WTC11 (cell line): Measurements from ENCODE around the gene GALNT18. TPM values are rescaled to one million over a fixed set of nuclear protein-coding genes. Genes with fewer than 3 reads are reported as not detected.

ENCODE experiments used
- ATAC-seq: fragments of 200-7000 bp; cut with Tn5 transposase; 2 replicates; pipeline ENCODE4 v1.10.0; 2021; ENCODE audit warnings: mild to moderate bottlenecking, moderate library complexity
- CTCF ChIA-PET: fragments of 300-600 bp; sonication (Branson Sonifier 250); formaldehyde crosslinking; loops from one replicate; lab custom pipeline; 2021; ENCODE audit warnings: antibody characterized with exemption; lab: Charles Lee
- POLR2A ChIA-PET: fragments of 350-600 bp; sonication (Branson Sonifier 250); formaldehyde crosslinking; loops from one replicate; lab custom pipeline; 2021; ENCODE audit warnings: antibody characterized with exemption; lab: Charles Lee
- DNase-seq: peaks from one replicate; pipeline ENCODE4 v3.0.0; 2021; ENCODE audit warnings: low spot score
- H3K27ac Mint-ChIP-seq: 2 replicates; pipeline ENCODE4 v1.8.0; 2021; ENCODE audit warnings: mixed read lengths
- H3K27me3 Mint-ChIP-seq: 2 replicates; pipeline ENCODE4 v1.8.0; 2021; ENCODE audit warnings: low read depth, mild to moderate bottlenecking, moderate library complexity, mixed read lengths
- H3K36me3 Mint-ChIP-seq: 2 replicates; pipeline ENCODE4 v1.8.0; 2021; ENCODE audit warnings: mixed read lengths
- H3K4me1 Mint-ChIP-seq: 2 replicates; pipeline ENCODE4 v1.8.0; 2022; ENCODE audit warnings: mixed read lengths
- H3K4me3 Mint-ChIP-seq: 2 replicates; pipeline ENCODE4 v1.8.0; 2021; ENCODE audit warnings: mild to moderate bottlenecking, moderate library complexity, mixed read lengths
- H3K9me3 Mint-ChIP-seq: 2 replicates; pipeline ENCODE4 v1.8.0; 2021; ENCODE audit warnings: mixed read lengths
- GABPB1 ChIP-seq: sonication (generic); formaldehyde crosslinking; IDR thresholded peaks from 2 replicates; pipeline ENCODE4 v1.8.1; 2023; ENCODE audit warnings: mild to moderate bottlenecking, missing genetic modification reagents
- HMGA2 ChIP-seq: fragments of 250-450 bp; sonication (Bioruptor Pico); IDR thresholded peaks from 2 replicates; pipeline ENCODE4 v1.4.0; 2021; ENCODE audit warnings: mild to moderate bottlenecking, moderate library complexity
- JAZF1 ChIP-seq: fragments of 250-450 bp; sonication (Bioruptor Pico); IDR thresholded peaks from 2 replicates; pipeline ENCODE4 v1.9.0; 2021; ENCODE audit warnings: moderate library complexity, mild to moderate bottlenecking, inconsistent platforms
- NFE2L1 ChIP-seq: sonication (generic); formaldehyde crosslinking; IDR thresholded peaks from 2 replicates; pipeline ENCODE4 v1.8.1; 2023; ENCODE audit warnings: missing genetic modification reagents
- NR2C2 ChIP-seq: sonication (generic); formaldehyde crosslinking; IDR thresholded peaks from 2 replicates; pipeline ENCODE4 v1.8.0; 2022; ENCODE audit warnings: mild to moderate bottlenecking, missing genetic modification reagents
- PRRX2 ChIP-seq: fragments of 250-450 bp; sonication (Bioruptor Pico); IDR thresholded peaks from 2 replicates; pipeline ENCODE4 v1.8.0; 2021; ENCODE audit warnings: mild to moderate bottlenecking
- RELA ChIP-seq: sonication (generic); formaldehyde crosslinking; IDR thresholded peaks from 2 replicates; pipeline ENCODE4 v1.8.1; 2022; ENCODE audit warnings: missing genetic modification reagents, mild to moderate bottlenecking, borderline replicate concordance
- SOX15 ChIP-seq: fragments of 250-450 bp; sonication (Bioruptor Pico); IDR thresholded peaks from 2 replicates; pipeline ENCODE4 v1.9.0; 2021; ENCODE audit warnings: mild to moderate bottlenecking
- ZNF219 ChIP-seq: sonication (generic); formaldehyde crosslinking; IDR thresholded peaks from 2 replicates; pipeline ENCODE4 v1.8.0; 2023; ENCODE audit warnings: missing genetic modification reagents, mild to moderate bottlenecking, borderline replicate concordance
- ZNF671 ChIP-seq: fragments of 250-450 bp; sonication (Bioruptor Pico); IDR thresholded peaks from 2 replicates; pipeline ENCODE4 v1.8.0; 2021; ENCODE audit warnings: mild to moderate bottlenecking
- total RNA-seq: library from RNA; stranded (reverse); gene quantifications from 3 replicates; pipeline ENCODE4 v1.2.3, GENCODE V29; 2021
- TF ChIP-seq, protein P1 (sequence below): fragments of 250-450 bp; sonication (Bioruptor Pico); IDR thresholded peaks from 2 replicates; pipeline ENCODE4 v1.9.0; 2021; ENCODE audit warnings: mild to moderate bottlenecking
- TF ChIP-seq, protein P2 (sequence below): sonication (generic); formaldehyde crosslinking; IDR thresholded peaks from 2 replicates; pipeline ENCODE4 v1.8.1; 2023; ENCODE audit warnings: mild to moderate bottlenecking, missing genetic modification reagents, moderate library complexity
- TF ChIP-seq, protein P3 (sequence below): sonication (generic); formaldehyde crosslinking; conservative IDR thresholded peaks from 2 replicates; pipeline ENCODE4 v1.8.1; 2022; ENCODE audit warnings: mild to moderate bottlenecking, missing genetic modification reagents
- TF ChIP-seq, protein P4 (sequence below): sonication (generic); formaldehyde crosslinking; IDR thresholded peaks from 2 replicates; pipeline ENCODE4 v1.8.0; 2023; ENCODE audit warnings: missing genetic modification reagents
- TF ChIP-seq, protein P5 (sequence below): sonication (generic); formaldehyde crosslinking; IDR thresholded peaks from 2 replicates; pipeline ENCODE4 v1.8.1; 2023; ENCODE audit warnings: mild to moderate bottlenecking, missing genetic modification reagents, moderate library complexity
- TF ChIP-seq, protein P6 (sequence below): sonication (generic); formaldehyde crosslinking; IDR thresholded peaks from 2 replicates; pipeline ENCODE4 v1.8.0; 2022; ENCODE audit warnings: mild to moderate bottlenecking, missing genetic modification reagents
- TF ChIP-seq, protein P7 (sequence below): sonication (generic); formaldehyde crosslinking; IDR thresholded peaks from 2 replicates; pipeline ENCODE4 v1.8.1; 2023; ENCODE audit warnings: mild to moderate bottlenecking, missing genetic modification reagents, borderline replicate concordance
- TF ChIP-seq, protein P8 (sequence below): sonication (generic); formaldehyde crosslinking; IDR thresholded peaks from 2 replicates; pipeline ENCODE4 v1.8.0; 2022; ENCODE audit warnings: mild to moderate bottlenecking, missing genetic modification reagents
- TF ChIP-seq, protein P9 (sequence below): fragments of 250-450 bp; sonication (Bioruptor Pico); IDR thresholded peaks from 2 replicates; pipeline ENCODE4 v1.8.0; 2021; ENCODE audit warnings: mild to moderate bottlenecking

The GALNT18 gene
- total RNA-seq, 1 experiment from 2014 or later: 5.0 TPM

DNA sequence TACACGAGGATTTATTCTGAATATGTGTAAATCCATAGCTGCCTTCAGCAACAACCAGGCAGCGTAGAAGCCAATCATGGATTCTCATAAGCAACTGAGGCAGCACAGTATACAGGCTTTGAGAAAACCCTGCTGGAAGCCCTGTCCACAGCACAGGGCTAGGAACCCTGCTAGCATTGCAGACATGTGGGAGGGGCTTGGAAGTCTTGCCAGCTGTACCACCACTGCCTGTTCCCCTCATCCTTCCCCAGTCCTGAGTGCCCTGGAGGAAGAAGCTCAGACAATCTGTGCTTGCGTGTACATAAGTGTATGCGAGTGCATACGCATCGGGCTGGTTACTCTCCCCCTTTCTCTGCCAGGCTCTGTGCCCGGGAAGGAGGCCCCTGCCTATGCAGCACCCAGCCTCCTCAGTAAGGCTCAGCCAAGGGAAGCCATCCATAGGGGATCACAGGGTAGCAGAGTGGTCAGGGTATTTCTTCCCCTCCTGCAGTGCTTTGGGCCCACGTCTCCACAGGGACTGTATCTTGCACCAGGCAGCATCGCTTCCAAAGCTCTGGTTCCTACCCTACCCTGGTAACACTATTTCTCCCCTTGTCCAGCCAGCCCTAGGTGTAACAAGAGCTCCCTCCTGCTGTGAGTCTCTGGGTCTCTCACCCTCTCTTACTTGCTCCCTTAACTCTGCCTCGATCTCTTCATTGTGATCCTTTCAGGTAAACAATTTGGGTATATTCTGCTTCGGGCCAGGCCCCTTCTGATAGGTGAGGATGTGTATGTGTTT is 90.5 kb downstream of the GALNT18 start:
- Mint-ChIP-seq H3K9me3 (no peaks in the 10 kb centered on the region), H3K27ac (no peak overlapping the region), H3K36me3 (no peaks in the 10 kb centered on the region), H3K4me3 (no peak overlapping the region)
- no peak for DNase-seq
- ChIA-PET CTCF (interaction anchor here (1.4 kb wide), 1 partner anchor 12 kb away, joined by 4 read pairs; no protein-coding TSS in a partner anchor), POLR2A (no interaction called here)
- no peak for ATAC-seq
- TF ChIP-seq HMGA2 (no peak), RELA (no peak), NFE2L1 (CRISPR knock-in tag) (no peak), ZNF671 (CRISPR knock-in tag) (no peak), GABPB1 (CRISPR knock-in tag) (no peak), PRRX2 (CRISPR knock-in tag) (no peak), NR2C2 (CRISPR knock-in tag) (no peak), SOX15 (CRISPR knock-in tag) (no peak), JAZF1 (CRISPR knock-in tag) (no peak), ZNF219 (no peak)
- TF ChIP-seq, protein P1, sequence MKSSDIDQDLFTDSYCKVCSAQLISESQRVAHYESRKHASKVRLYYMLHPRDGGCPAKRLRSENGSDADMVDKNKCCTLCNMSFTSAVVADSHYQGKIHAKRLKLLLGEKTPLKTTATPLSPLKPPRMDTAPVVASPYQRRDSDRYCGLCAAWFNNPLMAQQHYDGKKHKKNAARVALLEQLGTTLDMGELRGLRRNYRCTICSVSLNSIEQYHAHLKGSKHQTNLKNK (CRISPR knock-in tag): no peak
- TF ChIP-seq, protein P2, sequence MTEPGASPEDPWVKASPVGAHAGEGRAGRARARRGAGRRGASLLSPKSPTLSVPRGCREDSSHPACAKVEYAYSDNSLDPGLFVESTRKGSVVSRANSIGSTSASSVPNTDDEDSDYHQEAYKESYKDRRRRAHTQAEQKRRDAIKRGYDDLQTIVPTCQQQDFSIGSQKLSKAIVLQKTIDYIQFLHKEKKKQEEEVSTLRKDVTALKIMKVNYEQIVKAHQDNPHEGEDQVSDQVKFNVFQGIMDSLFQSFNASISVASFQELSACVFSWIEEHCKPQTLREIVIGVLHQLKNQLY (CRISPR knock-in tag): no peak
- TF ChIP-seq, protein P3, sequence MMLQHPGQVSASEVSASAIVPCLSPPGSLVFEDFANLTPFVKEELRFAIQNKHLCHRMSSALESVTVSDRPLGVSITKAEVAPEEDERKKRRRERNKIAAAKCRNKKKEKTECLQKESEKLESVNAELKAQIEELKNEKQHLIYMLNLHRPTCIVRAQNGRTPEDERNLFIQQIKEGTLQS: no peak
- TF ChIP-seq, protein P4, sequence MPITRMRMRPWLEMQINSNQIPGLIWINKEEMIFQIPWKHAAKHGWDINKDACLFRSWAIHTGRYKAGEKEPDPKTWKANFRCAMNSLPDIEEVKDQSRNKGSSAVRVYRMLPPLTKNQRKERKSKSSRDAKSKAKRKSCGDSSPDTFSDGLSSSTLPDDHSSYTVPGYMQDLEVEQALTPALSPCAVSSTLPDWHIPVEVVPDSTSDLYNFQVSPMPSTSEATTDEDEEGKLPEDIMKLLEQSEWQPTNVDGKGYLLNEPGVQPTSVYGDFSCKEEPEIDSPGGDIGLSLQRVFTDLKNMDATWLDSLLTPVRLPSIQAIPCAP (CRISPR knock-in tag): no peak
- TF ChIP-seq, protein P5, sequence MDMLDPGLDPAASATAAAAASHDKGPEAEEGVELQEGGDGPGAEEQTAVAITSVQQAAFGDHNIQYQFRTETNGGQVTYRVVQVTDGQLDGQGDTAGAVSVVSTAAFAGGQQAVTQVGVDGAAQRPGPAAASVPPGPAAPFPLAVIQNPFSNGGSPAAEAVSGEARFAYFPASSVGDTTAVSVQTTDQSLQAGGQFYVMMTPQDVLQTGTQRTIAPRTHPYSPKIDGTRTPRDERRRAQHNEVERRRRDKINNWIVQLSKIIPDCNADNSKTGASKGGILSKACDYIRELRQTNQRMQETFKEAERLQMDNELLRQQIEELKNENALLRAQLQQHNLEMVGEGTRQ (CRISPR knock-in tag): no peak
- TF ChIP-seq, protein P6, sequence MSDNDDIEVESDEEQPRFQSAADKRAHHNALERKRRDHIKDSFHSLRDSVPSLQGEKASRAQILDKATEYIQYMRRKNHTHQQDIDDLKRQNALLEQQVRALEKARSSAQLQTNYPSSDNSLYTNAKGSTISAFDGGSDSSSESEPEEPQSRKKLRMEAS: no peak
- TF ChIP-seq, protein P7, sequence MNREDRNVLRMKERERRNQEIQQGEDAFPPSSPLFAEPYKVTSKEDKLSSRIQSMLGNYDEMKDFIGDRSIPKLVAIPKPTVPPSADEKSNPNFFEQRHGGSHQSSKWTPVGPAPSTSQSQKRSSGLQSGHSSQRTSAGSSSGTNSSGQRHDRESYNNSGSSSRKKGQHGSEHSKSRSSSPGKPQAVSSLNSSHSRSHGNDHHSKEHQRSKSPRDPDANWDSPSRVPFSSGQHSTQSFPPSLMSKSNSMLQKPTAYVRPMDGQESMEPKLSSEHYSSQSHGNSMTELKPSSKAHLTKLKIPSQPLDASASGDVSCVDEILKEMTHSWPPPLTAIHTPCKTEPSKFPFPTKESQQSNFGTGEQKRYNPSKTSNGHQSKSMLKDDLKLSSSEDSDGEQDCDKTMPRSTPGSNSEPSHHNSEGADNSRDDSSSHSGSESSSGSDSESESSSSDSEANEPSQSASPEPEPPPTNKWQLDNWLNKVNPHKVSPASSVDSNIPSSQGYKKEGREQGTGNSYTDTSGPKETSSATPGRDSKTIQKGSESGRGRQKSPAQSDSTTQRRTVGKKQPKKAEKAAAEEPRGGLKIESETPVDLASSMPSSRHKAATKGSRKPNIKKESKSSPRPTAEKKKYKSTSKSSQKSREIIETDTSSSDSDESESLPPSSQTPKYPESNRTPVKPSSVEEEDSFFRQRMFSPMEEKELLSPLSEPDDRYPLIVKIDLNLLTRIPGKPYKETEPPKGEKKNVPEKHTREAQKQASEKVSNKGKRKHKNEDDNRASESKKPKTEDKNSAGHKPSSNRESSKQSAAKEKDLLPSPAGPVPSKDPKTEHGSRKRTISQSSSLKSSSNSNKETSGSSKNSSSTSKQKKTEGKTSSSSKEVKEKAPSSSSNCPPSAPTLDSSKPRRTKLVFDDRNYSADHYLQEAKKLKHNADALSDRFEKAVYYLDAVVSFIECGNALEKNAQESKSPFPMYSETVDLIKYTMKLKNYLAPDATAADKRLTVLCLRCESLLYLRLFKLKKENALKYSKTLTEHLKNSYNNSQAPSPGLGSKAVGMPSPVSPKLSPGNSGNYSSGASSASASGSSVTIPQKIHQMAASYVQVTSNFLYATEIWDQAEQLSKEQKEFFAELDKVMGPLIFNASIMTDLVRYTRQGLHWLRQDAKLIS (CRISPR knock-in tag): no peak
- TF ChIP-seq, protein P8, sequence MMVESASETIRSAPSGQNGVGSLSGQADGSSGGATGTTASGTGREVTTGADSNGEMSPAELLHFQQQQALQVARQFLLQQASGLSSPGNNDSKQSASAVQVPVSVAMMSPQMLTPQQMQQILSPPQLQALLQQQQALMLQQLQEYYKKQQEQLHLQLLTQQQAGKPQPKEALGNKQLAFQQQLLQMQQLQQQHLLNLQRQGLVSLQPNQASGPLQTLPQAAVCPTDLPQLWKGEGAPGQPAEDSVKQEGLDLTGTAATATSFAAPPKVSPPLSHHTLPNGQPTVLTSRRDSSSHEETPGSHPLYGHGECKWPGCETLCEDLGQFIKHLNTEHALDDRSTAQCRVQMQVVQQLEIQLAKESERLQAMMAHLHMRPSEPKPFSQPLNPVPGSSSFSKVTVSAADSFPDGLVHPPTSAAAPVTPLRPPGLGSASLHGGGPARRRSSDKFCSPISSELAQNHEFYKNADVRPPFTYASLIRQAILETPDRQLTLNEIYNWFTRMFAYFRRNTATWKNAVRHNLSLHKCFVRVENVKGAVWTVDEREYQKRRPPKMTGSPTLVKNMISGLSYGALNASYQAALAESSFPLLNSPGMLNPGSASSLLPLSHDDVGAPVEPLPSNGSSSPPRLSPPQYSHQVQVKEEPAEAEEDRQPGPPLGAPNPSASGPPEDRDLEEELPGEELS: no peak
- TF ChIP-seq, protein P9, sequence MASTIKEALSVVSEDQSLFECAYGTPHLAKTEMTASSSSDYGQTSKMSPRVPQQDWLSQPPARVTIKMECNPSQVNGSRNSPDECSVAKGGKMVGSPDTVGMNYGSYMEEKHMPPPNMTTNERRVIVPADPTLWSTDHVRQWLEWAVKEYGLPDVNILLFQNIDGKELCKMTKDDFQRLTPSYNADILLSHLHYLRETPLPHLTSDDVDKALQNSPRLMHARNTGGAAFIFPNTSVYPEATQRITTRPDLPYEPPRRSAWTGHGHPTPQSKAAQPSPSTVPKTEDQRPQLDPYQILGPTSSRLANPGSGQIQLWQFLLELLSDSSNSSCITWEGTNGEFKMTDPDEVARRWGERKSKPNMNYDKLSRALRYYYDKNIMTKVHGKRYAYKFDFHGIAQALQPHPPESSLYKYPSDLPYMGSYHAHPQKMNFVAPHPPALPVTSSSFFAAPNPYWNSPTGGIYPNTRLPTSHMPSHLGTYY (CRISPR knock-in tag): no peak
- TF ChIP-seq, all 79 proteins: peak for 0
- Mint-ChIP-seq H3K27me3 (no peaks in the 10 kb centered on the region), H3K4me1 (peaks cover 10% of the 10 kb centered on the region)
